ENCODE measurements around the gene RIPPLY3.

DNA sequence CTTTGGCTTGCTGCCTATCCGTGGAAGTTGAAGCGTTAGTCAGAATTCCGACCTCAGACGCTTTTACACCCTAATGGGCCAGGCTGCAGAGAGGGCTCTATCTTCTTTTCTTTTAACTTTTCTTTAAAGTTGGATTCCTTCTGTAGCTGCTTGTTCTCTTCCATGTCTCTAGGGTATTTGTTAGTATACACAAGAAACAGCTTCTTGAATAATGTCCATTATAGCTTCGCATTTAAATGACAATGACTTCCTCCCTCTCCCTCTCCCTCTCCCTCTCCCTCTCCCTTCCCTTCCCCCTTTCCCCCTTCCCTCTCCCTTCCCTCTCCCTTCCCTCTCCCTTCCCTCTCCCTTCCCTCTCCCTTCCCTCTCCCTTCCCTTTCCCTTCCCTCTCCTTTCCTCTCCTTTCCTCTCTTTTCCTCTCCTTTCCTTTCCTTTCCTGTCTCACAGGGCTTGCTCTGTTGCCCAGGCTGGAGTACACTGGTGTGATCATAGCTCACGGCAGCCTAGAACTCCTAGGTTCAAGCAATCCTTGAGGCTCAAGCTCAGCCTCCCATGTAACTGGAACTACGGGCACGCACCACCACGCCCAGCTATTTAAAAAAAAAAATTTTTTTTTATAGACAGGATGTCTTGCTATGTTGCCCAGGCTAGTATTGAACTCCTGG is 33.0 kb downstream of the RIPPLY3 start:
- TF ChIP-seq, protein P1, sequence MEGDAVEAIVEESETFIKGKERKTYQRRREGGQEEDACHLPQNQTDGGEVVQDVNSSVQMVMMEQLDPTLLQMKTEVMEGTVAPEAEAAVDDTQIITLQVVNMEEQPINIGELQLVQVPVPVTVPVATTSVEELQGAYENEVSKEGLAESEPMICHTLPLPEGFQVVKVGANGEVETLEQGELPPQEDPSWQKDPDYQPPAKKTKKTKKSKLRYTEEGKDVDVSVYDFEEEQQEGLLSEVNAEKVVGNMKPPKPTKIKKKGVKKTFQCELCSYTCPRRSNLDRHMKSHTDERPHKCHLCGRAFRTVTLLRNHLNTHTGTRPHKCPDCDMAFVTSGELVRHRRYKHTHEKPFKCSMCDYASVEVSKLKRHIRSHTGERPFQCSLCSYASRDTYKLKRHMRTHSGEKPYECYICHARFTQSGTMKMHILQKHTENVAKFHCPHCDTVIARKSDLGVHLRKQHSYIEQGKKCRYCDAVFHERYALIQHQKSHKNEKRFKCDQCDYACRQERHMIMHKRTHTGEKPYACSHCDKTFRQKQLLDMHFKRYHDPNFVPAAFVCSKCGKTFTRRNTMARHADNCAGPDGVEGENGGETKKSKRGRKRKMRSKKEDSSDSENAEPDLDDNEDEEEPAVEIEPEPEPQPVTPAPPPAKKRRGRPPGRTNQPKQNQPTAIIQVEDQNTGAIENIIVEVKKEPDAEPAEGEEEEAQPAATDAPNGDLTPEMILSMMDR (optimal IDR thresholded peaks at IDR 0.05 in 1 of 3, IDR thresholded peaks at IDR 0.05 in 1 of 3, conservative IDR thresholded peaks at IDR 0.05 in 1 of 3; ENCODE audit: extremely low read depth in 1 of 3, insufficient read depth in 2 of 3, low read length in 3 of 3) = no peak
- no peak for TF ChIP-seq EZH2 (IDR thresholded peaks at IDR 0.05; ENCODE audit: low read length)

Measured in keratinocyte (primary cell).